Astrocyte of the cerebellum (primary cell): Measurements from ENCODE around the gene ADARB2.
A peak's percentile ranks its signal among the peaks of the same experiment; 100 is the strongest.

Source experiments
- DNase-seq: peaks from one replicate; pipeline ENCODE4 v3.0.0-alpha.2; 2011; ENCODE audit warnings: low read depth
- H3K4me3 ChIP-seq: 2 replicates; pipeline ENCODE4 v1.5.1; 2011; ENCODE audit warnings: mild to moderate bottlenecking, low read depth, low read length, moderate library complexity
- CTCF ChIP-seq: IDR thresholded peaks from 2 replicates; pipeline ENCODE4 v1.5.1; 2012; ENCODE audit warnings: low read length, low read depth, moderate library complexity, mild to moderate bottlenecking; ENCODE audit errors: missing control alignments
- in situ Hi-C: cut with HindIII; loops from 2 replicates; pipeline ENCODE4 v1.10.0; 2017; ENCODE audit warnings: low sequenced_read_pairs

Gene ADARB2

GRCh38 chr10:1364151-1364910 lies 373.0 kb downstream of the ADARB2 start:
- no peak overlapping the region for H3K4me3 ChIP-seq
- DNase-seq, result no peak
- in situ Hi-C loops, result no loop called here
- TF ChIP-seq CTCF, result no peak

- no peak for DNase-seq
- TF ChIP-seq CTCF, result no peak
- in situ Hi-C loops, result no loop called here
- no peak overlapping the region for H3K4me3 ChIP-seq
These were observed 373.7 kb downstream of the ADARB2 start for GRCh38 chr10:1363446-1364121.

- H3K4me3 ChIP-seq, result no peak overlapping the region
- TF ChIP-seq CTCF, result no peak
- no peak for DNase-seq
- in situ Hi-C loops, result no loop called here
These were observed 374.5 kb downstream of the ADARB2 start for GRCh38 chr10:1362589-1363445.

- in situ Hi-C loops, result no loop called here
- no peak for DNase-seq
- TF ChIP-seq CTCF, result no peak
- no peak overlapping the region for H3K4me3 ChIP-seq
These were observed 375.8 kb downstream of the ADARB2 start for GRCh38 chr10:1361411-1362105.

- in situ Hi-C loops, result no loop called here
- DNase-seq, result peak; percentile 4
- H3K4me3 ChIP-seq, result no peak overlapping the region
- TF ChIP-seq CTCF, result no peak
These were observed 376.7 kb downstream of the ADARB2 start for GRCh38 chr10:1360558-1361164.
